GM12865 (cell line): ENCODE results near the gene NFATC4.

ENCODE experiments used
- DNase-seq: peaks from one replicate; pipeline ENCODE4 v3.0.0; 2010; ENCODE audit warnings: low read depth
- H3K4me3 ChIP-seq: 2 replicates; pipeline ENCODE4 v1.5.1; 2011; ENCODE audit warnings: mild to moderate bottlenecking, low read depth, low read length, control low read depth
- TF ChIP-seq, protein P1 (sequence below): IDR thresholded peaks from 2 replicates; pipeline ENCODE4 v1.5.1; 2011; ENCODE audit warnings: low read length, control low read depth, low read depth, inconsistent platforms; ENCODE audit not compliant: insufficient read depth; ENCODE audit errors: missing control alignments

NFATC4 gene

DNA sequence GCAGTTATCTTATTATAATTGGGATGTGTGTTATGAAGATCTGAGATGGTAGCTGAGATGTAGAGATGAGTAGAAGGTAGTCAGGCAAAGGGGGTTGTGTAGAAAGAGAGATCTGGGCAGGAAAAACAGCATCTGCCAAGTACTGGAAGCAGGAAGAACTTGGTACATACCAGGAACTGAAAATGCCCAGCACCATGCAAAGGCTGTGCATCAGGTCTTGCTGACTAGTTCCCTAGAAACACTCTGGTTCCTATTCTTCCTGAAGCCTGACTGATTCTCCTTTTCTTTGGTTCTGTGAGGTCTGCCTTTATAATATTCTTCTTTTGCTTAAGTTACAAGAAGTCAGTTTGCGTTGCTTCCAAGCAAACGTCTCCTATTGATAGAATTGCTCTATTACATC lies 6.7 kb upstream of the NFATC4 start:
- DNase-seq = no peak
- TF ChIP-seq, protein P1, sequence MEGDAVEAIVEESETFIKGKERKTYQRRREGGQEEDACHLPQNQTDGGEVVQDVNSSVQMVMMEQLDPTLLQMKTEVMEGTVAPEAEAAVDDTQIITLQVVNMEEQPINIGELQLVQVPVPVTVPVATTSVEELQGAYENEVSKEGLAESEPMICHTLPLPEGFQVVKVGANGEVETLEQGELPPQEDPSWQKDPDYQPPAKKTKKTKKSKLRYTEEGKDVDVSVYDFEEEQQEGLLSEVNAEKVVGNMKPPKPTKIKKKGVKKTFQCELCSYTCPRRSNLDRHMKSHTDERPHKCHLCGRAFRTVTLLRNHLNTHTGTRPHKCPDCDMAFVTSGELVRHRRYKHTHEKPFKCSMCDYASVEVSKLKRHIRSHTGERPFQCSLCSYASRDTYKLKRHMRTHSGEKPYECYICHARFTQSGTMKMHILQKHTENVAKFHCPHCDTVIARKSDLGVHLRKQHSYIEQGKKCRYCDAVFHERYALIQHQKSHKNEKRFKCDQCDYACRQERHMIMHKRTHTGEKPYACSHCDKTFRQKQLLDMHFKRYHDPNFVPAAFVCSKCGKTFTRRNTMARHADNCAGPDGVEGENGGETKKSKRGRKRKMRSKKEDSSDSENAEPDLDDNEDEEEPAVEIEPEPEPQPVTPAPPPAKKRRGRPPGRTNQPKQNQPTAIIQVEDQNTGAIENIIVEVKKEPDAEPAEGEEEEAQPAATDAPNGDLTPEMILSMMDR = no peak

DNA sequence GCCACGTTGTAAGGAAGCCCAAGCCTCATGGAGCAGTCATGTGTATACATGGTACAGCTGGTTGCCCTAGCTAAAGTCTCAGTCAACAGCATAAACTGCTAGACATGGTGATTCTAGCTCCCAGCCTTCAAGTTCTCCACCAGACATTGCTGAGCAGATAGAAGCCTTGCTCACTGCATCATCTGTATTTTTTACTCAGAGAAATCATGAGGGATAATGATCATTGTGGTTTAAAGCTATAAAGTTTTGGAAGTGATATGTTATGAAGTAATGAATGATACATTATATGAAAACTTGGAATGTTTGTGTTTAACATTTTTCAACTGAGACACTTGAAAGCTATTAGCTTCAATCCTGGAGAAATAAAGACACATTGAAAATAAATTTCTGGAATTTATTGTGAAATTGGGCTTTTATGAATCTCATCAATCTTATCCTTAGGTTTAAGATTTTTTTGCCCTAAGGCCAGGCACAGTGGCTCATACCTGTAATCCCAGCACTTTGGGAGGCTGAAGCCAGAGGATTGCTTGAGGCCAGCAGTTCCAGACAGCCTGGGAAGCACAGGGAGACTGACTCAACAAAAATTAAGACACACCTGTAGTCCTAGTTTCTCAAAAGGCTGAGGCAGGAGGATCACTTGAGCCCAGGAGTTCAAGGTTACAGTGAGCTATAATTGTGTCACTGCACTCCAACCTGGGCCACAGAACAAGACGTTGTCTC lies 5.6 kb upstream of the NFATC4 start:
- TF ChIP-seq, protein P1 = no peak
- no peak for DNase-seq
- no peak overlapping the region for H3K4me3 ChIP-seq

More for the DNA sequence above, 6.7 kb upstream of the NFATC4 start:
- no peak overlapping the region for H3K4me3 ChIP-seq

DNA sequence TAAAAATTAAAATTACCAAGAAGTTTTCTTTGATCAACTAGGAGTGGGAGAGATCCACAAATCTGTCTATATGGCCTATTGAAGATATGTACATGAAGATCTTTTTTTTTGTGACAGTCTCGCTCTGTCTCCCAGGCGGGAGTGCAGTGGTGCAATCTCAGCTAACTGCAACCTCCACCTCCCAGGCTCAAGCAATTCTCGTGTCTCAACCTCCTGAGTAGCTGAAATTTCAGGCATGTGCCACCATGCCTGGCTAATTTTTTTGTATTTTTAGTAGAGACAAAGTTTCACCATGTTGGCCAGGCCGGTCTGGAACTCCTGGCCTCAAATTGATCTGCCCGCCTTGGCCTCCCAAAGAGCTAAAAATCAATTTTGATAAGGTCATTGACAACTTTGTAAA lies 4.6 kb upstream of the NFATC4 start:
- no peak overlapping the region for H3K4me3 ChIP-seq
- no peak for DNase-seq
- TF ChIP-seq, protein P1 = no peak

DNA sequence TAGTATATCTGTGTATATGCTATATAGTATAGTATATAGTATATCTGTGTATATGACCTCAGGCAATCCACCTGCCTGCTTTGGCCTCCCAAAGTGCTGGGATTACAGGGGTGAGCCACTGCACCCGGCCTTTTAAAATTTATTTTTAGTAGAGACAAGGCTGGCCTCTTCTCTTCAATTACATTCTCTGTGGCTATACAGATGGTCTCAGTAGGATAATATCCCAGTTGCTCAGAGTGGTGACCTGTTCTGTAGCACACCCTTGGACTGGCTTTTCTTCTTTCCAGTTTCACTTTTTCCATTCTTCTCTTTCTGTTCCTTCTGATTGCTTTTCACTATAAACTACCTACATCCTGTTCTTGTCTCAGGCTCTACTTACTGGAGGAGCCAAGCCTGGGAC lies 3.1 kb upstream of the NFATC4 start:
- TF ChIP-seq, protein P1 = no peak
- no peak for DNase-seq
- H3K4me3 ChIP-seq = no peak overlapping the region

DNA sequence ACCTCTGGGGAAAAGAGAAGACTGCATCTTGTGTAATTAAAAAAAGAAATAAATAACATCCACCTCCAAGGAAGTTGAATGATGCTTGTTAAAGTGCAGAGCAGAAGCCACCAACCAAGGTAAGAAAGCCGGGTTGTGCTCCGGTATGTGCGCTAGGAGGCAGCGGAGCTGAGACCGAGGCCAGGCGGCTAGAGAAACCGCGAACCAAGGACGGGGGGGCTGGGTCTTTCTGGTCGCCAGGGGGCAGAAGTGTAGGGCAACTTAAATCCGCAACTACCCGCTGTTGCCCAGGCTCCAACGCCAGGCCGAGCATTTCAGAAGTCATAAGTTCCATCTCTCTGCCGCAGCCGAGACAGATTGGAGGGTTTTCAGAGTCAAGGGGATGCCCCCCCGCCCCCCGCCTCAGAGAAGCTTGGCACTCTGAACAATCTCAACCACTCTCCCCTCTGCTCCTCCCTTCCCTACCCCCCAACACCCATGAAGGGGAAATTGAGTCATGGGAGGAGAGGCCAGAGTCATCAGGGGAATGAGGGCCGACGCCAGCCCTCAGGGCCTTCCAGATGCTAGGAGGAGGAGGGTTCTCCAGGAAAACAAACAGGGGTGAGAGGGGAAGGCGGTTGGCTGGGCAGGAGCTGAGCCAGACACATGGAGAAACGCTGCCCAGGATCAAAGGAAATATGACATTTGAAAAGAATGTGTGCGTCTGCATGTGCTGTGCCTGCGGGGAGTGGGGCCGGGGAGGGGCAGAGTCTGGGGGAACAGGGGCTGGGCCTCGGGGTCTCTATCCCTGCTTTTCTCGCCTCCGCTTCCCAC lies 2.2 kb upstream of the NFATC4 start:
- TF ChIP-seq, protein P1 = peak; percentile 51
- DNase-seq = peak; percentile 88
- no peak overlapping the region for H3K4me3 ChIP-seq

DNA sequence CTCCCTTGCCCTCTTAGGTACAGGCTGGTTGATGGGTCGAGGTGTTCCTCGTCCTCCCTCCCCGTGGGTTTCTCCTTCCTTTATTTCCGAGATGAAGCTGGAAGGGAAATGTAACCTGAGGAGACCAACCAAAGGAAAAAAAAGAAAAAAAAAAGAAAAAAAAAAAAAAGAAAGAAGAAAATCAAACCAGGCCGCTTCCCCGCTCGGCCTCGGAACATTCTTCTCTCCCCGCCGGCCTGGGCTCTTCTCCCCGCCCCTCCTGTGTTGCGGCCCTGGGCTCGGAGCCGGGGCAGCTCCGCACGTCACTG lies 1.6 kb upstream of the NFATC4 start:
- TF ChIP-seq, protein P1 = no peak
- peak overlapping the region; percentile 25; the same call in 1 of the 2 replicates for H3K4me3 ChIP-seq

More for the DNA sequence above, 1.6 kb upstream of the NFATC4 start:
- no peak for DNase-seq
